Neural progenitor cell (in vitro differentiated cells): ENCODE results near the gene MEOX1. TPM values are rescaled to one million over a fixed set of nuclear protein-coding genes. Genes with fewer than 3 reads are reported as not detected.

Experiments
- DNase-seq: peaks from one replicate; pipeline ENCODE4 v3.0.0-alpha.2; 2016; ENCODE audit warnings: low spot score
- H2AFZ ChIP-seq: fragments of 200-600 bp; sonication (generic); replicated peaks from 2 replicates; pipeline ENCODE4 v1.6.1; 2016; ENCODE audit warnings: antibody characterized with exemption
- H3F3A ChIP-seq: fragments of 200-600 bp; sonication (generic); 2 replicates; pipeline ENCODE4 v1.6.1; 2016; ENCODE audit warnings: antibody characterized with exemption, low read depth
- H3K27ac ChIP-seq: fragments of 200-600 bp; sonication (generic); 2 replicates; pipeline ENCODE4 v1.5.1; 2016; ENCODE audit warnings: mild to moderate bottlenecking
- H3K27me3 ChIP-seq: fragments of 200-600 bp; sonication (generic); 2 replicates; pipeline ENCODE4 v1.6.1; 2016; ENCODE audit warnings: mild to moderate bottlenecking, moderate library complexity
- H3K36me3 ChIP-seq: fragments of 200-600 bp; sonication (generic); 2 replicates; pipeline ENCODE4 v1.5.1; 2016
- H3K4me1 ChIP-seq: fragments of 200-600 bp; sonication (generic); 2 replicates; pipeline ENCODE4 v1.6.1; 2016; ENCODE audit warnings: mixed run types
- H3K4me2 ChIP-seq: fragments of 200-600 bp; sonication (generic); 2 replicates; pipeline ENCODE4 v1.6.1; 2016
- H3K4me3 ChIP-seq: fragments of 200-600 bp; sonication (generic); 2 replicates; pipeline ENCODE4 v1.5.1; 2016
- H3K79me2 ChIP-seq: fragments of 200-600 bp; sonication (generic); 2 replicates; pipeline ENCODE4 v1.6.1; 2016; ENCODE audit warnings: low read depth
- H3K9ac ChIP-seq: fragments of 200-600 bp; sonication (generic); 2 replicates; pipeline ENCODE4 v1.6.1; 2016
- H3K9me3 ChIP-seq: fragments of 200-600 bp; sonication (generic); 2 replicates; pipeline ENCODE4 v1.5.1; 2016; ENCODE audit warnings: low read depth
- H4K20me1 ChIP-seq: fragments of 200-600 bp; sonication (generic); 2 replicates; pipeline ENCODE4 v1.6.1; 2016; ENCODE audit warnings: low read depth
- H3K27ac Mint-ChIP-seq: 3 replicates; pipeline ENCODE4 v1.8.0; 2021; ENCODE audit warnings: mixed read lengths
- H3K27me3 Mint-ChIP-seq: 2 replicates; pipeline ENCODE4 v1.8.0; 2022; ENCODE audit warnings: low read depth, mild to moderate bottlenecking, inconsistent platforms, moderate library complexity, mixed read lengths; ENCODE audit not compliant: insufficient read depth
- H3K36me3 Mint-ChIP-seq: 3 replicates; pipeline ENCODE4 v1.8.0; 2021; ENCODE audit warnings: mixed read lengths
- H3K4me1 Mint-ChIP-seq: 3 replicates; pipeline ENCODE4 v1.8.0; 2021; ENCODE audit warnings: mixed read lengths
- H3K4me3 Mint-ChIP-seq: 3 replicates; pipeline ENCODE4 v1.8.0; 2021; ENCODE audit warnings: mild to moderate bottlenecking, moderate library complexity, mixed read lengths
- H3K9me3 Mint-ChIP-seq: 3 replicates; pipeline ENCODE4 v1.8.0; 2020; ENCODE audit warnings: mixed read lengths
- CTCF ChIP-seq: fragments of 200-600 bp; sonication (generic); IDR thresholded peaks from 2 replicates; pipeline ENCODE4 v1.5.1; 2017; ENCODE audit warnings: antibody characterized with exemption, mild to moderate bottlenecking
- EZH2 ChIP-seq: fragments of 200-600 bp; sonication (generic); IDR thresholded peaks from 2 replicates; pipeline ENCODE4 v1.6.1; 2017; ENCODE audit warnings: antibody characterized with exemption, mild to moderate bottlenecking, moderate library complexity
- EZH2phosphoT487 ChIP-seq: fragments of 200-600 bp; sonication (generic); IDR thresholded peaks from 2 replicates; pipeline ENCODE4 v1.6.1; 2017; ENCODE audit warnings: antibody characterized with exemption
- total RNA-seq: library from RNA; depleted of rRNA; stranded (reverse); fragments of >200 nt; gene quantifications from 2 replicates; pipeline ENCODE4 v1.2.3, GENCODE V29; 2015; ENCODE audit warnings: low replicate concordance

MEOX1 gene
- total RNA-seq, 1 donor from 2014 or later, result not detected

- peak; percentile 49 for DNase-seq
- H3K36me3 Mint-ChIP-seq, result no peaks in the 10 kb centered on the region
Observed at GRCh38 chr17:43609613-43610385, 51.9 kb downstream of the MEOX1 start.

GRCh38 chr17:43608313-43608712 is 53.4 kb downstream of the MEOX1 start:
- Histone ChIP-seq H2AFZ (no peak overlapping the region), H3K27me3 (no peaks in the 10 kb centered on the region), H3K36me3 (no peaks in the 10 kb centered on the region), H3K9ac (no peak overlapping the region), H3K27ac (no peak overlapping the region), H3K4me1 (no peaks in the 10 kb centered on the region), H3K4me3 (no peak overlapping the region), H3K4me2 (no peak overlapping the region), H4K20me1 (no peaks in the 10 kb centered on the region), H3F3A (no peaks in the 10 kb centered on the region), H3K79me2 (no peaks in the 10 kb centered on the region), H3K9me3 (no peaks in the 10 kb centered on the region)
- Mint-ChIP-seq H3K4me1 (peaks cover 10% of the 10 kb centered on the region), H3K4me3 (no peak overlapping the region), H3K36me3 (no peaks in the 10 kb centered on the region), H3K9me3 (peaks cover 5% of the 10 kb centered on the region), H3K27ac (no peak overlapping the region), H3K27me3 (peaks cover 6% of the 10 kb centered on the region)
- DNase-seq, result no peak
- TF ChIP-seq EZH2phosphoT487 (no peak), EZH2 (no peak), CTCF (no peak)

More at GRCh38 chr17:43609613-43610385, 51.9 kb downstream of the MEOX1 start:
- Mint-ChIP-seq H3K27me3 (peaks cover 6% of the 10 kb centered on the region), H3K9me3 (peaks cover 5% of the 10 kb centered on the region), H3K27ac (peak overlapping the region; percentile 23), H3K4me1 (peaks cover 5% of the 10 kb centered on the region), H3K4me3 (no peak overlapping the region)
- H4K20me1 ChIP-seq, result no peaks in the 10 kb centered on the region
- no peak overlapping the region for H3K9ac ChIP-seq
- no peak overlapping the region for H3K27ac ChIP-seq
- H3F3A ChIP-seq, result no peaks in the 10 kb centered on the region
- H2AFZ ChIP-seq, result no peak overlapping the region
- H3K36me3 ChIP-seq, result no peaks in the 10 kb centered on the region
- H3K4me3 ChIP-seq, result no peak overlapping the region
- no peaks in the 10 kb centered on the region for H3K4me1 ChIP-seq
- H3K9me3 ChIP-seq, result no peaks in the 10 kb centered on the region
- no peak overlapping the region for H3K4me2 ChIP-seq
- no peak for TF ChIP-seq CTCF
- H3K27me3 ChIP-seq, result no peaks in the 10 kb centered on the region
- H3K79me2 ChIP-seq, result no peaks in the 10 kb centered on the region

GRCh38 chr17:43604549-43604948 is 57.2 kb downstream of the MEOX1 start:
- H3K36me3 Mint-ChIP-seq, result no peaks in the 10 kb centered on the region
- H3K27me3 Mint-ChIP-seq, result peaks cover 4% of the 10 kb centered on the region
- Histone ChIP-seq H3K9me3 (no peaks in the 10 kb centered on the region), H3K27ac (no peak overlapping the region), H2AFZ (no peak overlapping the region), H3K36me3 (no peaks in the 10 kb centered on the region), H3K27me3 (no peaks in the 10 kb centered on the region), H4K20me1 (no peaks in the 10 kb centered on the region), H3K9ac (no peak overlapping the region), H3K4me1 (no peaks in the 10 kb centered on the region), H3F3A (no peaks in the 10 kb centered on the region), H3K4me3 (no peak overlapping the region), H3K4me2 (no peak overlapping the region), H3K79me2 (no peaks in the 10 kb centered on the region)
- H3K9me3 Mint-ChIP-seq, result no peaks in the 10 kb centered on the region
- no peak for DNase-seq
- peaks cover 27% of the 10 kb centered on the region for H3K4me1 Mint-ChIP-seq
- H3K27ac Mint-ChIP-seq, result peak overlapping the region; percentile 48
- H3K4me3 Mint-ChIP-seq, result no peak overlapping the region
- no peak for TF ChIP-seq CTCF
- TF ChIP-seq EZH2, result no peak
- TF ChIP-seq EZH2phosphoT487, result no peak
